Activated CD4-positive, alpha-beta T cell treated with anti-CD3 and anti-CD28 coated beads for 36 hours (primary cell): ENCODE data around the gene GSPT1. TPM values are rescaled to one million over a fixed set of nuclear protein-coding genes. Genes with fewer than 3 reads are reported as not detected.
A peak's percentile ranks its signal among the peaks of the same experiment; 100 is the strongest.

Experiments
- ATAC-seq: fragments of 200-7000 bp; cut with Tn5 transposase; one replicate; pipeline ENCODE4 v1.10.0; 2021; ENCODE audit warnings: mild to moderate bottlenecking, moderate library complexity
- CTCF ChIA-PET: fragments of 350-600 bp; sonication (Branson Sonifier 250); formaldehyde crosslinking; loops from one replicate; lab custom pipeline; 2021; ENCODE audit warnings: antibody characterized with exemption; lab: Charles Lee
- POLR2A ChIA-PET: fragments of 350-600 bp; sonication (Branson Sonifier 250); formaldehyde crosslinking; loops from one replicate; lab custom pipeline; 2021; ENCODE audit warnings: antibody characterized with exemption, inconsistent platforms; lab: Charles Lee
- DNase-seq: peaks from one replicate; pipeline ENCODE4 v3.0.0-alpha.2; 2020
- H3K27ac Mint-ChIP-seq: one replicate; pipeline ENCODE4 v1.8.0; 2021; ENCODE audit warnings: mixed read lengths
- H3K27me3 Mint-ChIP-seq: one replicate; pipeline ENCODE4 v1.8.0; 2021; ENCODE audit warnings: mixed read lengths
- H3K36me3 Mint-ChIP-seq: one replicate; pipeline ENCODE4 v1.8.0; 2021; ENCODE audit warnings: low read depth, mixed read lengths
- H3K4me1 Mint-ChIP-seq: one replicate; pipeline ENCODE4 v1.8.0; 2021; ENCODE audit warnings: mixed read lengths
- H3K4me3 Mint-ChIP-seq: one replicate; pipeline ENCODE4 v1.8.0; 2021; ENCODE audit warnings: mild to moderate bottlenecking, moderate library complexity, mixed read lengths
- H3K9me3 Mint-ChIP-seq: one replicate; pipeline ENCODE4 v1.8.0; 2021; ENCODE audit warnings: low read depth, mixed read lengths
- intact Hi-C, 2 experiments: fragments of 100-400 bp; cut with DNase I in 1 of 2; cut with micrococcal nuclease in 1 of 2; formaldehyde crosslinking; loops; one replicate each; pipeline versions ENCODE4 v1.14.2 to v1.15.1; 2022 to 2024; cut with DNase I, micrococcal nuclease
- total RNA-seq, 2 experiments: library from RNA; stranded (reverse); gene quantifications; one replicate each; pipeline ENCODE4 v1.2.3, GENCODE V29; 2021

The GSPT1 gene
- total RNA-seq, 2 experiments from 2014 or later, result 234 to 260 TPM

DNA sequence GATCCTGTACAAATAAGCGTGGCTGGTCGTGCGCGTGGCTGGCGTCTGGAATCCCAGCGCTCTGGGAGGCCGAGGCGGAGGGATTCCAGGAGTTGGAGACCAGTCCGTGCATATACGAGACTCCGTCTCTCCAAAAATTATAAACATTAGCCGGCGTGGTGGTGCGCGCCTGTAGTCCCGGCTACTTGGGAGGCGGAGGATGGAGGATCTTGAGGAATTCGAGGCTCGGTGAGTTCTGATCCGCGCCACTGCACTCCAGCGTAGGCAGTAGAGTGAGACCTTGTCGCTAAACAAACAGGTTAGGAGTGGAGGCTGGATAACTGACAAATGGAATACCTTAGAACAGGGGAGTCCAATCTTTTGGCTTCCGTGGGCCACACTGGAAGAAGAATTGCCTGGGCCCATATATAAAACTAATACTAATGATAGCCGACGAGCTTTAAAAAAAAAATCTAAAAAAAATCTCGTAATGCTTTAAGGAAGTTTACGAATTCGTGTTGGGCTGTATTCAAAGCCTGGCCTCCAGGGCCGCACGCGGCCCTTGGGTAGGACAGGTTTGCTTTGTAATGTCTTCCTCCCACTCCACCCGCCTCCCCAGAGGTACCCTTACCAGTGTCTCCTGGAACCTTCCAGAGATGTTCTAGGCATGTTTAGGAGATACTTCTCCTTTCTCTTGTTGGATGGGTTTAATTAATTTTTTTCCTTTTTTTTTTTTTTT is 63.5 kb downstream of the GSPT1 start:
- intact Hi-C loops, result loop anchor here (5.0 kb wide), 2 partner anchors 110 to 950 kb away; partner anchors contain the start of genes CPPED1 (in 1 of the 2) and TXNDC11 (in 1 of the 2)
- POLR2A ChIA-PET, result interaction anchor here (0.7 to 1.4 kb wide), 3 partner anchors 54 to 111 kb away, joined by 3 to 4 read pairs (median 3); partner anchors contain the start of gene TXNDC11
- peak overlapping the region; percentile 99 for H3K4me3 Mint-ChIP-seq
- DNase-seq, result no peak
- peaks cover 59% of the 10 kb centered on the region for H3K36me3 Mint-ChIP-seq
- peak overlapping the region; percentile 96 for H3K27ac Mint-ChIP-seq
- no peaks in the 10 kb centered on the region for H3K27me3 Mint-ChIP-seq
- no peak for ATAC-seq
- H3K9me3 Mint-ChIP-seq, result no peaks in the 10 kb centered on the region
- CTCF ChIA-PET, result interaction anchor here (0.6 to 2.9 kb wide), 5 partner anchors 12 to 183 kb away, joined by 3 to 10 read pairs (median 3); partner anchors contain the start of gene ZC3H7A
- peaks cover 54% of the 10 kb centered on the region for H3K4me1 Mint-ChIP-seq

- CTCF ChIA-PET, result interaction anchor here (0.6 to 2.9 kb wide), 7 partner anchors 11 to 269 kb away, joined by 3 to 10 read pairs (median 3); partner anchors contain the start of gene ZC3H7A
- Mint-ChIP-seq H3K4me1 (peaks cover 52% of the 10 kb centered on the region), H3K9me3 (no peaks in the 10 kb centered on the region), H3K27me3 (no peaks in the 10 kb centered on the region), H3K4me3 (peak within 1 kb of the TSS; percentile 99), H3K27ac (peak within 1 kb of the TSS; percentile 96), H3K36me3 (peaks cover 62% of the 10 kb centered on the region)
- peak; percentile 96 for DNase-seq
- intact Hi-C loops, result loop anchor here (1.0 to 5.0 kb wide), 13 partner anchors 54 to 951 kb away; partner anchors contain the start of genes TXNDC11 (in 2 of the 2), ZC3H7A (in 2 of the 2), CLEC16A (in 1 of the 2) and CPPED1 (in 1 of the 2)
- POLR2A ChIA-PET, result interaction anchor here (0.6 to 1.4 kb wide), 5 partner anchors 54 to 440 kb away, joined by 3 to 4 read pairs (median 3); partner anchors contain the start of gene TXNDC11
- ATAC-seq, result peak; percentile 85
Observed at GRCh38 chr16:11851294-11852091, 64.3 kb downstream of the GSPT1 start, which contains the start of gene RSL1D1. Gene RSL1D1 (minus strand): TSS chr16:11851542. CDS start chr16:11851512, 30 bp downstream.

- H3K9me3 Mint-ChIP-seq, result no peaks in the 10 kb centered on the region
- peaks cover 70% of the 10 kb centered on the region for H3K36me3 Mint-ChIP-seq
- DNase-seq (peak; percentile 21), ATAC-seq (no peak)
- peak overlapping the region; percentile 80 for H3K27ac Mint-ChIP-seq
- intact Hi-C loops, result no loop called here
- H3K27me3 Mint-ChIP-seq, result no peaks in the 10 kb centered on the region
- POLR2A ChIA-PET, result no interaction called here
- peaks cover 37% of the 10 kb centered on the region for H3K4me1 Mint-ChIP-seq
- peak overlapping the region; percentile 69 for H3K4me3 Mint-ChIP-seq
- CTCF ChIA-PET, result interaction anchor here (0.6 to 0.7 kb wide), 2 partner anchors 249 to 357 kb away, joined by 3 to 4 read pairs; no protein-coding TSS in a partner anchor
Observed at GRCh38 chr16:11848842-11849241, 66.9 kb downstream of the GSPT1 start.

DNA sequence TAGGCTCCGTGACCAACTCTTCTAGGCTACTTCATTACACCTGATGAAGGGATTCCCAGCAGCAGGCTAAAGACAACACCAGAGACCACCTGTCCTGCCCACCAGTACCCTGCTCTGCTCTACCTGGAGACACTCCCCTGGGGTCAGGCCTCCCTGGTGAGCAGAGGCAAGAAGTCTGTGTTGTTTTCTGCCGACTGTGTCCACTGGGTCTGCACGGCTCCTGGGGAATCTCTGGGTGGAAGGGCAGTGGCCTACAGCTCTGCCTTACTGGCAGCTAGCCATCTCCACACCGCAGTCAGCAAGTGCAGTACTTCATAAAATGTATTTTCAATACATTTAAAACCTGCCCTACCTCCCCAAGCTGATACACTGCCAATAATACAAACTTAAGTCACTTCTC is 71.3 kb downstream of the GSPT1 start:
- H3K27me3 Mint-ChIP-seq, result no peaks in the 10 kb centered on the region
- H3K4me3 Mint-ChIP-seq, result no peak overlapping the region
- H3K27ac Mint-ChIP-seq, result no peak overlapping the region
- DNase-seq (no peak), ATAC-seq (no peak)
- no peaks in the 10 kb centered on the region for H3K9me3 Mint-ChIP-seq
- CTCF ChIA-PET, result interaction anchor here (0.6 to 1.1 kb wide), 3 partner anchors 23 to 1422 kb away, joined by 3 to 4 read pairs (median 3); no protein-coding TSS in a partner anchor
- intact Hi-C loops, result no loop called here
- H3K4me1 Mint-ChIP-seq, result peaks cover 27% of the 10 kb centered on the region
- POLR2A ChIA-PET, result interaction anchor here (0.7 kb wide), 1 partner anchor 100 kb away, joined by 4 read pairs; no protein-coding TSS in a partner anchor
- peaks cover 66% of the 10 kb centered on the region for H3K36me3 Mint-ChIP-seq

GRCh38 chr16:11843861-11844260 is 71.9 kb downstream of the GSPT1 start:
- Mint-ChIP-seq H3K36me3 (peaks cover 66% of the 10 kb centered on the region), H3K27me3 (no peaks in the 10 kb centered on the region), H3K9me3 (no peaks in the 10 kb centered on the region), H3K4me3 (no peak overlapping the region), H3K4me1 (peaks cover 21% of the 10 kb centered on the region), H3K27ac (no peak overlapping the region)
- ChIA-PET POLR2A (interaction anchor here (0.6 kb wide), 1 partner anchor 281 kb away, joined by 6 read pairs; no protein-coding TSS in a partner anchor), CTCF (interaction anchor here (0.6 kb wide), 3 partner anchors 59 to 1421 kb away, joined by 3 read pairs; no protein-coding TSS in a partner anchor)
- DNase-seq (no peak), ATAC-seq (no peak)
- intact Hi-C loops, result no loop called here

DNA sequence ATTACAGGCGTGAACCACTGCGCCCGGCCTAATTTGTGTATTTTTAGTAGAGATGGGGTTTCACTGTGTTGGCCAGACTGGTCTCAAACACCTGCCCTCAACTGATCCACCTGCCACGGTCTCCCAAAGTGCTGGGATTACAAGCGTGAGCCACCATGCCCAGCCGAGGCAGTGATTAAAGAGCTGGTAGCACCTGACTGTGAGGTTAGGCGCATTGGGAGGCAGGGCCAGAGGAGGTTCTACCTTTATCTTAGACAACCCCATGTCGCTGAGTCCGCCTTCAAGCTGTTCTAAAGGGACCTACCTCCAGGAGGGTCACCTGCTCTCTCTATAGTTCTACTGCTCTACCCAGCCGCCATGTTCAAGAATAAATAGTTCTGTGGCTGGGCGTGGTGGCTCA is 72.5 kb downstream of the GSPT1 start:
- DNase-seq (no peak), ATAC-seq (no peak)
- Mint-ChIP-seq H3K36me3 (peaks cover 61% of the 10 kb centered on the region), H3K27ac (no peak overlapping the region), H3K4me1 (peaks cover 14% of the 10 kb centered on the region), H3K4me3 (no peak overlapping the region), H3K27me3 (no peaks in the 10 kb centered on the region), H3K9me3 (no peaks in the 10 kb centered on the region)
- intact Hi-C loops, result no loop called here
- POLR2A ChIA-PET, result interaction anchor here (0.6 kb wide), 1 partner anchor 281 kb away, joined by 6 read pairs; no protein-coding TSS in a partner anchor
- CTCF ChIA-PET, result interaction anchor here (0.6 kb wide), 2 partner anchors 59 to 155 kb away, joined by 3 read pairs; no protein-coding TSS in a partner anchor

DNA sequence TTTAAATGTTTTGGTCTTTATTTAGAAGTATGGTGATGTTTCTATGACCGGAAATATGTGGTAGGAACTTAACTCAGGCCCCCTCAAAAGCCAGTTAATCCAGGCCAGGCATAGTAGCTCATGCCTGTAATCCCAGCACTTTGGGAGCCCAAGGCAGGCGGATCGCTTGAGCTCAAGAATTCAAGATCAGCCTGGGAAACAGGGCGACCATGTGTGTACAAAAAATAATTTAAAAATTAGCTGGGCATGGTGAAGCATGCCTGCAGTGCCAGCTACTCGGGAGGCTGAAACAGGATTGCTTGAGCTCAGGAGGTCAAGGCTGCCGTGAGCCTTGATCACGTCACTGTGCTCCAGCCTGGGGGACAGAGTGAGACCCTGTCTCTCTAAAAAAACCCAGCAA is 74.7 kb downstream of the GSPT1 start:
- ChIA-PET POLR2A (interaction anchor here (1.4 kb wide), 1 partner anchor 43 kb away, joined by 5 read pairs; the partner anchor contains the start of gene ZC3H7A), CTCF (interaction anchor here (1.0 to 1.3 kb wide), 2 partner anchors 10 to 450 kb away, joined by 3 to 4 read pairs; partner anchors contain the start of gene RSL1D1)
- peaks cover 61% of the 10 kb centered on the region for H3K36me3 Mint-ChIP-seq
- no peak for ATAC-seq
- H3K4me1 Mint-ChIP-seq, result no peaks in the 10 kb centered on the region
- H3K4me3 Mint-ChIP-seq, result no peak overlapping the region
- H3K27ac Mint-ChIP-seq, result no peak overlapping the region
- DNase-seq, result no peak
- no peaks in the 10 kb centered on the region for H3K9me3 Mint-ChIP-seq
- no peaks in the 10 kb centered on the region for H3K27me3 Mint-ChIP-seq
- intact Hi-C loops, result no loop called here

GRCh38 chr16:11836650-11837244 is 79.0 kb downstream of the GSPT1 start:
- POLR2A ChIA-PET, result interaction anchor here (0.6 kb wide), 1 partner anchor 78 kb away, joined by 3 read pairs; no protein-coding TSS in a partner anchor
- intact Hi-C loops, result loop anchor here in 1 of 2 experiments (5.0 kb wide), 1 partner anchor 79 kb away; no protein-coding TSS in a partner anchor
- H3K36me3 Mint-ChIP-seq, result peaks cover 40% of the 10 kb centered on the region
- no peaks in the 10 kb centered on the region for H3K9me3 Mint-ChIP-seq
- H3K4me1 Mint-ChIP-seq, result no peaks in the 10 kb centered on the region
- no peak overlapping the region for H3K27ac Mint-ChIP-seq
- no peak for ATAC-seq
- H3K4me3 Mint-ChIP-seq, result no peak overlapping the region
- H3K27me3 Mint-ChIP-seq, result no peaks in the 10 kb centered on the region
- DNase-seq, result no peak
- CTCF ChIA-PET, result interaction anchor here (0.5 kb wide), 1 partner anchor 207 kb away, joined by 4 read pairs; no protein-coding TSS in a partner anchor

DNA sequence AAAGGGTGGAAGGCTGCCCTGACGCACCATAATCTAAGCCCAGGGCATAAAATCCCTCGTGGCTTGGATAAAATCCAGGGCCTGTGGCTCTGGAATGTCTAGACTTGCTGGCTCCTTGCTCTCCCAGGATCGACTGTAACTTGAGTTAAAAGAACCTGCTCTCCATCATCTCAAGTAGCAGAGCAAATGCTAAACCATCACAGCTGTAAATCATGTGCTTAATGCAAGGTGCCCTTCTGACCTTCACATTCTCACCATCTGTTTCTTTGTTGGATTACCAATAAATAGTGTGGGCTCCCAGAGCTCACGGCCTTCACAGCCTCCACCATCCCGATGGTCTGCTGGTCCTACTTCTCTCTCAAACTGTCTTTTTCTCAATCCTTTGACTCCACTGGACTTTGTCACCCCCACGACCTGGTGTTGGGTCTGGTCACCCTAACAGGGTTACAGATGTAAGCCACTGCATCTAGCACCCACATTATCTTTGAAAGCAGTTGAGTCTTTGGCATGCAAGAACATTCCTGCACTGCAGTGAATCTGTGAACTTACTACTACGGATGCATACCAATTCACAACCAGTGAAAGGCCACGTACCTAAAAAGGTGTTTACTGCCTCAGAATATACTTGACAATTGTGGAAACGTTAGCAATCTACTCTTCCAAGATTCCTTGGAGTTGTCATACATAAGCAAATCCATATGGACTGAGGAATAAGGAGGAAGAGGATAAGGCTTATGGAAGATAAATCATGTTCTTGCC is 79.7 kb downstream of the GSPT1 start:
- ChIA-PET CTCF (no interaction called here), POLR2A (no interaction called here)
- Mint-ChIP-seq H3K36me3 (peaks cover 36% of the 10 kb centered on the region), H3K4me3 (no peak overlapping the region), H3K27me3 (no peaks in the 10 kb centered on the region), H3K4me1 (no peaks in the 10 kb centered on the region), H3K9me3 (no peaks in the 10 kb centered on the region), H3K27ac (no peak overlapping the region)
- no peak for ATAC-seq
- intact Hi-C loops, result loop anchor here in 1 of 2 experiments (5.0 kb wide), 1 partner anchor 79 kb away; no protein-coding TSS in a partner anchor
- no peak for DNase-seq

GRCh38 chr16:11835309-11835708 is 80.4 kb downstream of the GSPT1 start:
- intact Hi-C loops, result loop anchor here in 1 of 2 experiments (5.0 kb wide), 1 partner anchor 78 kb away; no protein-coding TSS in a partner anchor
- ChIA-PET POLR2A (no interaction called here), CTCF (no interaction called here)
- H3K36me3 Mint-ChIP-seq, result peaks cover 33% of the 10 kb centered on the region
- no peak overlapping the region for H3K27ac Mint-ChIP-seq
- no peaks in the 10 kb centered on the region for H3K9me3 Mint-ChIP-seq
- H3K4me1 Mint-ChIP-seq, result no peaks in the 10 kb centered on the region
- no peak overlapping the region for H3K4me3 Mint-ChIP-seq
- no peaks in the 10 kb centered on the region for H3K27me3 Mint-ChIP-seq
- DNase-seq, result no peak
- no peak for ATAC-seq
